K562 (cell line): ENCODE results near the gene ADAMTSL3. TPM values are rescaled to one million over a fixed set of nuclear protein-coding genes. Genes with fewer than 3 reads are reported as not detected.

ENCODE experiments used
- ATAC-seq: fragments of 200-7000 bp; cut with Tn5 transposase; 3 replicates; pipeline ENCODE4 v1.9.1; 2020; ENCODE audit warnings: moderate library complexity
- BruUV-seq: library from RNA; stranded (reverse); fragments of 400-500 nt; replicated peaks from 2 replicates; lab custom pipeline; 2021; lab: Mats Ljungman, UMichigan
- CTCF ChIA-PET: fragments of 300-600 bp; formaldehyde crosslinking; extraction: SDS; loops from one replicate; lab custom pipeline; 2021; ENCODE audit warnings: low intra/inter-chr PET ratio; lab: Yijun Ruan, JAX
- POLR2A ChIA-PET: fragments of 300-600, 350-650 bp; sonication (Branson Sonifier 250); formaldehyde crosslinking; extraction: SDS; loops from one replicate; lab custom pipeline; 2021; ENCODE audit warnings: antibody characterized with exemption, inconsistent platforms; lab: Yijun Ruan, JAX
- DNase-seq, 4 experiments: peaks; one replicate each; pipeline versions ENCODE4 v3.0.0 to v3.0.0-alpha.2; 2011 to 2018; ENCODE audit warnings: low spot score in 3 of 4, mixed read lengths in 3 of 4; ENCODE audit errors: extremely low read depth in 1 of 4
- FAIRE-seq: peaks from 2 replicates; lab custom pipeline; 2011; peaks lifted over from hg19 to GRCh38; lab: Jason Lieb, UNC
- H2AFZ ChIP-seq: 2 replicates; pipeline ENCODE4 v1.6.0; 2011; ENCODE audit warnings: low read depth, low read length, control low read depth, inconsistent platforms
- H3K27ac ChIP-seq: fragments of 200-600 bp; 3 replicates; pipeline ENCODE4 v1.8.0; 2011; ENCODE audit warnings: low read depth, mild to moderate bottlenecking, control low read depth, inconsistent platforms, low read length, moderate library complexity, mixed read lengths; ENCODE audit errors: extremely low read depth
- H3K27me3 ChIP-seq, 2 experiments: fragments of 300-600 bp in 1 of 2; 2 replicates in 1 of 2; 3 replicates in 1 of 2; pipeline versions ENCODE4 v1.6.0 to v1.8.0; 2011; ENCODE audit warnings: inconsistent platforms in 2 of 2, low read length in 2 of 2, mild to moderate bottlenecking in 1 of 2, mixed read lengths in 1 of 2, moderate library complexity in 1 of 2; ENCODE audit not compliant: control insufficient read depth in 2 of 2, insufficient read depth in 2 of 2
- H3K36me3 ChIP-seq: fragments of 300-600 bp; 3 replicates; pipeline ENCODE4 v1.8.0; 2011; ENCODE audit warnings: mild to moderate bottlenecking, low read length, inconsistent platforms; ENCODE audit not compliant: control insufficient read depth, insufficient read depth
- H3K4me1 ChIP-seq, 2 experiments: fragments of 200-600 bp in 1 of 2; replicated peaks in 1 of 2; 2 replicates in 1 of 2; 3 replicates in 1 of 2; pipeline versions ENCODE4 v1.5.1 to v1.8.0; 2011; ENCODE audit warnings: inconsistent platforms in 2 of 2, low read length in 2 of 2, mild to moderate bottlenecking in 1 of 2, mixed read lengths in 1 of 2, moderate library complexity in 1 of 2; ENCODE audit not compliant: control insufficient read depth in 2 of 2, insufficient read depth in 2 of 2
- H3K4me2 ChIP-seq: 2 replicates; pipeline ENCODE4 v1.6.1; 2011; ENCODE audit warnings: low read length, control low read depth, inconsistent platforms, mixed read lengths; ENCODE audit not compliant: insufficient read depth
- H3K4me3 ChIP-seq: fragments of 200-600 bp; sonication (generic), shearing (Covaris generic); 2 replicates; pipeline ENCODE4 v1.5.1; 2016; ENCODE audit warnings: control low read depth, inconsistent platforms
- H3K79me2 ChIP-seq: fragments of 200-600 bp; 3 replicates; pipeline ENCODE4 v1.8.0; 2011; ENCODE audit warnings: low read length, inconsistent platforms; ENCODE audit not compliant: control insufficient read depth, insufficient read depth
- H3K9ac ChIP-seq, 2 experiments: 2 replicates each; pipeline versions ENCODE4 v1.6.0 to v1.6.1; 2011; ENCODE audit warnings: low read depth in 2 of 2, low read length in 2 of 2, control low read depth in 1 of 2, inconsistent platforms in 1 of 2, mild to moderate bottlenecking in 1 of 2, mixed read lengths in 1 of 2; ENCODE audit not compliant: insufficient read depth in 1 of 2
- H3K9me1 ChIP-seq: one replicate; pipeline ENCODE4 v1.6.0; 2011; ENCODE audit warnings: inconsistent platforms, mild to moderate bottlenecking, low read length, moderate library complexity; ENCODE audit not compliant: control insufficient read depth, insufficient read depth
- H3K9me3 ChIP-seq: replicated peaks from 2 replicates; pipeline ENCODE4 v1.5.1; 2011; ENCODE audit warnings: low read depth, low read length, inconsistent platforms; ENCODE audit not compliant: control insufficient read depth, insufficient read depth
- H4K20me1 ChIP-seq: replicated peaks from 2 replicates; pipeline ENCODE4 v1.6.1; 2011; ENCODE audit warnings: low read length, inconsistent platforms, mixed read lengths; ENCODE audit not compliant: control insufficient read depth, insufficient read depth
- CEBPG ChIP-seq, 3 experiments: fragments of 200-800 bp in 1 of 3; sonication (Bioruptor generic) in 1 of 3; sonication (generic) in 1 of 3; formaldehyde crosslinking in 1 of 3; IDR thresholded peaks in 2 of 3; conservative IDR thresholded peaks in 1 of 3; 2 replicates each; pipeline versions ENCODE4 v1.6.1 to v1.8.0; 2016 to 2022; ENCODE audit warnings: missing compliant biosample characterization in 2 of 3, missing genetic modification characterization in 2 of 3, mild to moderate bottlenecking in 1 of 3, missing genetic modification reagents in 1 of 3
- EP400 ChIP-seq: fragments of 450-650 bp; IDR thresholded peaks from 2 replicates; pipeline ENCODE4 v1.6.1; 2017; ENCODE audit warnings: antibody characterized with exemption, mild to moderate bottlenecking, moderate library complexity
- HLTF ChIP-seq: fragments of 450-650 bp; IDR thresholded peaks from 2 replicates; pipeline ENCODE4 v1.6.1; 2016
- KLF13 ChIP-seq: fragments of 450-650 bp; IDR thresholded peaks from 2 replicates; pipeline ENCODE4 v1.6.1; 2016; ENCODE audit warnings: missing genetic modification characterization, low read depth, mild to moderate bottlenecking, missing compliant biosample characterization, moderate library complexity, borderline replicate concordance
- SRSF7 ChIP-seq: fragments of 200-400 bp; formaldehyde crosslinking; optimal IDR thresholded peaks from 2 replicates; pipeline ENCODE3; 2017; ENCODE audit warnings: mild to moderate bottlenecking, low read depth, low read length
- TEAD2 ChIP-seq: fragments of 450-650 bp; IDR thresholded peaks from 2 replicates; pipeline ENCODE4 v1.6.1; 2016; ENCODE audit warnings: missing genetic modification characterization, control low read depth, missing compliant biosample characterization
- ZC3H4 ChIP-seq: sonication (generic); formaldehyde crosslinking; IDR thresholded peaks from 2 replicates; pipeline ENCODE4 v1.9.0; 2021; ENCODE audit warnings: missing genetic modification reagents, borderline replicate concordance
- ZNF133 ChIP-seq: fragments of 250-450 bp; sonication (Bioruptor Pico); IDR thresholded peaks from 2 replicates; pipeline ENCODE4 v1.4.0; 2020; ENCODE audit warnings: mild to moderate bottlenecking
- ZNF699 ChIP-seq: fragments of 250-450 bp; sonication (Bioruptor Pico); IDR thresholded peaks from 2 replicates; pipeline ENCODE4 v1.8.0; 2021; ENCODE audit warnings: mild to moderate bottlenecking, moderate library complexity; ENCODE audit not compliant: insufficient replicate concordance
- WGBS: fragments of 100-300 bp; shearing (Covaris generic); methylation state at CpG from one replicate; pipeline ENCODE4 v1.1.6; 2016; ENCODE audit warnings: low coverage, mixed read lengths; ENCODE audit not compliant: insufficient coverage; ENCODE audit errors: missing lambda C conversion rate; 5-methylcytosine and 5-hydroxymethylcytosine counted together
- in situ Hi-C: fragments of 300-500 bp; cut with MboI; formaldehyde crosslinking; loops from 4 replicates; pipeline ENCODE4 v1.15.0; 2018; ENCODE audit warnings: inconsistent platforms, mixed read lengths
- intact Hi-C: fragments of 100-400 bp; cut with micrococcal nuclease; formaldehyde crosslinking; loops from 2 replicates; pipeline ENCODE4 v1.14.2; 2022
- polyA plus RNA-seq, 8 experiments: library from polyadenylated mRNA; depleted of rRNA in 4 of 8; stranded (reverse) in 5 of 8; unstranded in 3 of 8; fragments of >200 nt; fragmentation: Nextera tagmentation in 2 of 8; fragmentation: Illumina TruSeq in 1 of 8; extraction: Ambion mirVana in 2 of 8; extraction: Trizol in 1 of 8; gene quantifications; 2 replicates each; pipeline versions ENCODE4 v1.2.1 to v1.2.3, GENCODE V29; 2011 to 2014; ENCODE audit warnings: inconsistent platforms in 1 of 8, missing spikeins in 1 of 8
- total RNA-seq, 7 experiments: library from RNA; depleted of rRNA in 6 of 7; stranded (reverse); fragments of >200 nt in 6 of 7; fragmentation: Illumina TruSeq in 2 of 7; extraction: Trizol in 2 of 7; gene quantifications; 2 replicates each; pipeline versions ENCODE4 v1.2.1 to v1.2.3, GENCODE V29; 2011 to 2021; ENCODE audit warnings: low replicate concordance in 1 of 7
- TF ChIP-seq, protein P1 (sequence below): IDR thresholded peaks from 2 replicates; pipeline ENCODE4 v1.6.1; 2012; ENCODE audit warnings: low read depth, low read length, improper control_type of control experiment, borderline replicate concordance
- TF ChIP-seq, protein P2 (sequence below): sonication (generic); formaldehyde crosslinking; IDR thresholded peaks from 2 replicates; pipeline ENCODE4 v1.8.1; 2023; ENCODE audit warnings: mild to moderate bottlenecking, missing genetic modification reagents

ADAMTSL3 gene
- total and polyA plus RNA-seq, 9 of the 15 experiments (the other 6 are each of a cell fraction or from before 2014, with no cell fraction given), result 0.01 to 0.18 (median 0.07) TPM; not detected in 3

DNA sequence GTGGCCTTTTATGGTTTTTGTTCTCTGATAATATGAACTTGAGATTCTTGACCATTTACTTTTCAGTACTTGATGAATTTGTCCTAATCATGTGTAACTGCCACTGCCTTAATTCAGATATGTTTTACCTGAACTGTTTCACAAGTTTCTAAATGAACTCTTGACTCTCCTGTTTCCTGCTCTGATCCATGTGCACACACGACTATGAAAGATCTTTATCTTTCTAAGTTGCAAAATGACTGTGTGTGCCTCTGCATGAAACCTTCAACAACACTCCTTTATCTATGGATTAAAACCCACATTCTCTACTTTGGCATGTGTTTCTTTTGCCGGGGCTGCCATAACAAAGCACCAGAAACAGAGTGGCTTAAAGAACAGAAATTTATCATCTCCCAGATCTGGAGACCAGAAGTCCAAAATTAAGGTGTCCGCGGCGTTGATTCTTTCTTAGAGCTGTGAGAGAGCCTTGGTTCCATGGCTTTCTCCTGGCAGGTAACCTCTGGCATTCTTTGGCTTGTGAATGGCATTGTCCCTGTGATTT lies 275.0 kb downstream of the ADAMTSL3 start:
- no peak for TF ChIP-seq KLF13 (tag)
- TF ChIP-seq TEAD2 (tag), result no peak
- no peak for TF ChIP-seq EP400
- no peak for TF ChIP-seq ZNF133 (CRISPR knock-in tag)
- no peak for TF ChIP-seq ZNF699 (CRISPR knock-in tag)
- TF ChIP-seq SRSF7, result no peak
- no peak for TF ChIP-seq HLTF
- TF ChIP-seq, protein P1, sequence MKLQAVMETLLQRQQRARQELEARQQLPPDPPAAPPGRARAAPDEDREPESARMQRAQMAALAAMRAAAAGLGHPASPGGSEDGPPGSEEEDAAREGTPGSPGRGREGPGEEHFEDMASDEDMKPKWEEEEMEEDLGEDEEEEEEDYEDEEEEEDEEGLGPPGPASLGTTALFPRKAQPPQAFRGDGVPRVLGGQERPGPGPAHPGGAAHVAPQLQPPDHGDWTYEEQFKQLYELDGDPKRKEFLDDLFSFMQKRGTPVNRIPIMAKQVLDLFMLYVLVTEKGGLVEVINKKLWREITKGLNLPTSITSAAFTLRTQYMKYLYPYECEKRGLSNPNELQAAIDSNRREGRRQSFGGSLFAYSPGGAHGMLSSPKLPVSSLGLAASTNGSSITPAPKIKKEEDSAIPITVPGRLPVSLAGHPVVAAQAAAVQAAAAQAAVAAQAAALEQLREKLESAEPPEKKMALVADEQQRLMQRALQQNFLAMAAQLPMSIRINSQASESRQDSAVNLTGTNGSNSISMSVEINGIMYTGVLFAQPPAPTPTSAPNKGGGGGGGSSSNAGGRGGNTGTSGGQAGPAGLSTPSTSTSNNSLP, result no peak
- no peak for TF ChIP-seq CEBPG (CRISPR knock-in tag; IDR thresholded peaks at IDR 0.05)
- no peak for TF ChIP-seq CEBPG (tag; conservative IDR thresholded peaks at IDR 0.05 in 1 of 2, IDR thresholded peaks at IDR 0.05 in 1 of 2)
- TF ChIP-seq, protein P2, sequence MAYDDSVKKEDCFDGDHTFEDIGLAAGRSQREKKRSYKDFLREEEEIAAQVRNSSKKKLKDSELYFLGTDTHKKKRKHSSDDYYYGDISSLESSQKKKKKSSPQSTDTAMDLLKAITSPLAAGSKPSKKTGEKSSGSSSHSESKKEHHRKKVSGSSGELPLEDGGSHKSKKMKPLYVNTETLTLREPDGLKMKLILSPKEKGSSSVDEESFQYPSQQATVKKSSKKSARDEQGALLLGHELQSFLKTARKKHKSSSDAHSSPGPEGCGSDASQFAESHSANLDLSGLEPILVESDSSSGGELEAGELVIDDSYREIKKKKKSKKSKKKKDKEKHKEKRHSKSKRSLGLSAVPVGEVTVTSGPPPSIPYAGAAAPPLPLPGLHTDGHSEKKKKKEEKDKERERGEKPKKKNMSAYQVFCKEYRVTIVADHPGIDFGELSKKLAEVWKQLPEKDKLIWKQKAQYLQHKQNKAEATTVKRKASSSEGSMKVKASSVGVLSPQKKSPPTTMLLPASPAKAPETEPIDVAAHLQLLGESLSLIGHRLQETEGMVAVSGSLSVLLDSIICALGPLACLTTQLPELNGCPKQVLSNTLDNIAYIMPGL (CRISPR knock-in tag), result no peak
- no peak for TF ChIP-seq ZC3H4 (CRISPR knock-in tag)
- Histone ChIP-seq H3K4me3 (no peak overlapping the region), H3K79me2 (no peaks in the 10 kb centered on the region), H3K9ac (no peak overlapping the region), H3K27me3 (peaks cover 0 to 4% of the 10 kb centered on the region in 2 experiments; a peak in 1 of 5 replicates), H3K9me1 (no peaks in the 10 kb centered on the region), H3K9me3 (no peaks in the 10 kb centered on the region), H4K20me1 (no peaks in the 10 kb centered on the region), H3K4me1 (no peaks in the 10 kb centered on the region), H3K4me2 (no peak overlapping the region), H3K36me3 (no peaks in the 10 kb centered on the region), H3K27ac (no peak overlapping the region), H2AFZ (no peak overlapping the region)
- ATAC-seq (no peak), FAIRE-seq (no peak), DNase-seq (no peak)
- 1% methylated on average over 5 of the region's 5 CpGs for WGBS
- in situ Hi-C loops, result no loop called here
- BruUV-seq, result no TSS peak
- intact Hi-C loops, result no loop called here
- POLR2A ChIA-PET, result interaction anchor here (0.7 kb wide), 1 partner anchor 18 kb away, joined by 3 read pairs; no protein-coding TSS in a partner anchor
- CTCF ChIA-PET, result no interaction called here
